NAMALWA (cell line): ENCODE measurements around the gene FLII.
"Not testable (repeated sequence)": the region's sequence is repeated elsewhere in the genome, so short reads cannot be mapped to it uniquely, and the experiment has no call there.

Experiments used
- DNase-seq: peaks from one replicate; pipeline ENCODE4 v3.0.0-alpha.2; 2015; ENCODE audit warnings: low spot score

FLII gene

DNA sequence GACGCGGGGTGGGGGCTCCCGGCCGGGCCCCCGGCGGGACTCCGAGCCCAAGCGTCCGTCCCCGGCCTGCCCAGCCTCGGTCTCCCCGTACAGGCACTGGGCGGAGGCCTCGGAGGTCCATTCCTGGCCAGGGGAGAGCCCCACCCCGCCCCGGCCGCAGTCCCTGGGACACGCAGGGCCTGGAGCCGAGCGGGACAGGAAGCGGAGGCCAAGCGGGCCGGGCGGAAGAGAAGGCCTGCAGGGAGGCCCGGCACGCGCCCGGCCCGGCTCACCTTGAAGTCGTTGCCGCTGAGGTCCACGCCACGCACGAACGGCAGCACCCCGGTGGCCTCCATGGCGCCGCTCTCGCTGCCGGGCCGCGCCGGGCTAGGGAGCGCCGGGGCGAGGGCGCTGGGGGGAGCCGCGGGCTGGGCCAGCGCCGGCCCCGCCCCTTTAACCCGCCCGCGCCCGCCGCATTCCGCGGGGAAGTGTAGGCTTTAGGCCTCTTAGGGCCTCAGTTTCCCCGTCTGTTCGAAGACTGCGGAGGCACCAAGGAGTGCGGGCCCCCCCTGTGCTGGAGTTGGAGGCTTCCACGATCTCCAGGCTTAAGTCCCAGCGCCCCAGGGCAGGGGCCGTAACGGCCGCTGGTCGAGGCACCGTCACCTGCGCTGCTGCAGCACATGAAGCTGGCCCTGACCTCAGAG, at the start of gene FLII:
FLII (minus strand) TSS at position 383 of the 683 bp plus-strand sequence; CDS start at position 335, 48 bp downstream.
- DNase-seq, result peak; percentile 27

- DNase-seq, result not testable (repeated sequence)
These were observed 44.7 kb upstream of the FLII start for GRCh38 chr17:18303206-18303605.

- no peak for DNase-seq
These were observed 42.4 kb upstream of the FLII start for GRCh38 chr17:18300725-18301480.

DNA sequence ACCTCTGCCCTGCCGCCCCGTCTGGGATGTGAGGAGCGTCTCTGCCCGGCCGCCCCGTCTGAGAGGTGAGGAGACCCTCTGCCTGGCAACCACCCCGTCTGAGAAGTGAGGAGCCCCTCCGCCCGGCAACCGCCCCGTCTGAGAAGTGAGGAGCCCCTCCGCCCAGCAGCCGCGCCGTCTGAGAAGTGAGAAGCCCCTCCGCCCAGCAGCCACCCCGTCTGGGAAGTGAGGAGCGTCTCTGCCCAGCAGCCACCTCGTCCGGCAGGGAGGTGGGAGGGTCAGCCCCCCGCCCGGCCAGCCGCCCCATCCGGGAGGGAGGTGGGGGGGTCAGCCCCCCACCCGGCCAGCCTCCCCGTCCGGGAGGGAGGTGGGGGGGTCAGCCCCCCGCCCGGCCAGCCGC, 39.5 kb upstream of the FLII start:
- not testable (repeated sequence) for DNase-seq

- DNase-seq, result no peak
These were observed 33.4 kb upstream of the FLII start for GRCh38 chr17:18291718-18292540.

DNA sequence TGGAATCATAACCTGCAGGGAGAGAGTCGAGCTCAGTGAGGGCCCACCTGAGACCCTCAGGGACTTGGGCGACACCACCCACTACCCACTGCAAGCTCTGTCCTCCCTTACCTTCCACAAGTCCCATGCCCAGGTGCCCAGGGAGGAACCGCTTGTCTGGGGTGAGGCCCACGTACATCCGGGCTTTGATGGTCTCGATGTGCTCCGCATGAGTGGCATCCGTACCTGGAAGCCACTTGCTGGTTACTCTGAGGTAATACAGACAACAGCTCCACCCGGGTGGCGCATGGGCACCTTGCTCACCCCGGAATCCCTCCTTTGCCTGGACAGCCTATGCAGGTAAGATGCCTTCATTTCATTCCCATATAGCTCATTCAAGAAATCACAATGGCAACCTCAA, 26.8 kb upstream of the FLII start:
- no peak for DNase-seq

DNA sequence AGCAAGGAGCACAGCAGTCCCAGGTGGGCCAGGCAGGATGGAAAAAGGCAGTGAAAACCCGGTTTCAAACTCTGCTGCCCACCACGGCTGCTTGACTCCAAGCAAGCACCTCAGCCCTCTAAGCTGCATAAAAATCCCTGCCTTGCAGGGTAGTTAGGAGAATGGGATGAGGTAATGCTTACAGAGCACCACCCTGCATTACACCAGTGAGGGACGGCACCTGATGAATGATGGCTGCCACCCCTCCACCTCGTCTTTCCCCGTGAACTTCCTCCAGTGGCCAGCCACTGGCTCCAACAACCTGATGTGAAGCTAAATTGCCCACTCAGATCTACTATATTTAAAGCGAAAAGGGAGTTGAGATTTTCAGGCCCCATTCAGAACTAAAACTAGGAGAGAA, 23.2 kb upstream of the FLII start:
- no peak for DNase-seq

DNA sequence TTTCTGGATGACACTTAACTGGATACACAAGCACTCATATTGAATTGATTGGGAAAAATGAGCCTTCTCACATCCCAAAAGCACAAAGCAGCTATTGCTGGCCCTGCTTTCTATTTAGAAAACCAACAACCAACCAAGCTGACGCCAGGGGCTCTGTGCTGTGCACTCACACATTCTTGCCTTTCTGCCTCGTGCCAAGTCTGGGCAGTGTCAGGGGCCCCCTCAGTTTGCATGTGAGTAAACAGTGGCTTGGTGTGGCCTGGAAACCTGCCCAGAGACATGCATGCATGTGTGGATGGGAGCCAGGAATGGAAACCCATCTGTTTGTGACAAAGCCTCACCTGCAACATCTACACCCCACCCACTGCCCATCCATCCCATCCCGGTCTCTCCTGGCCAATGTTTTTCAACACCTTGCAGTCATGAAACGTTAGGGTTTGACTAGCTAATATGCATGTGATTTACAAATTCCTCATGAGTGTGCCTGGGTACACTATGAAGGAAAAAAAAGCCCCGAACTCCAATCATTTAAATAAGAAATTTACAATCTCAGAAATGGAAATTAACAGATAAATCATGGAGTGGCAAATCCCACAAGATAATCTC, 22.3 kb upstream of the FLII start:
- DNase-seq, result no peak

DNA sequence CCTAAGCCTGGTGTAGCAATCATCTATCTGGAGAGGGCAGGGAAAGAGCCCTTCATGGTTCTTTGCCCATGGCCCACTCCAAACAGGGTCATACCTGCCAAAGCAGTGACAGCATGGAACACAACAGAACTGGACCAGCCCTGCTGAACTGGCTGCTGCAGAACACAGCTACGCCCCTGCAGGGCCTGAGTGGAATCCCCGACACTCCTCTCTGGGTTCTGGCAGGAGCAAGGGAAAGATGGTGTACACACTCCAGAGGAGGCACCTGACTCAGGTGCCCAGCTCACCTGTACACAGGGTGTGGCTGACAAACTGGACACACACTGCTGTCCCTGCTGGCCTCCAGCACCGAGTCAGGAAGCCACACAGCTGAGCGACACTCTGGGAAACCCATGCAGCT, 21.7 kb upstream of the FLII start:
- DNase-seq, result no peak

DNA sequence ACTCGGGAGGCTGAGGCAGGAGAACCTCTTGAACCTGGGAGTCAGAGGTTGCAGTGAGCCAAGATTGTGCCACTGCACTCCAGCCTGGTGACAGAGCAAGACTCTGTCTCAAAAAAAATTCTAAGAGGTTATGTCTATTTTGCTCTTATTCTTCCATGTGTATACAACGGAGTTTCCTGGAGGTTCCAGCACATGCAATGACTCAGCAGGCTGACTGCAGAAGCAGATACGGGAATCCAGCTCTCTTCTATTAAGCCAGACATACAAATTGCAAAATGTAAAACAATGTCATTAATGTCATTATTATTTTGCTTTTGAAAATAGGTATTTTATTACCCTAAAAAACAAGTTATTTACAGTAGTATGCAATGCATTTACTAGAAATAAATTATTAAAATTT, 20.3 kb upstream of the FLII start:
- DNase-seq, result no peak

DNA sequence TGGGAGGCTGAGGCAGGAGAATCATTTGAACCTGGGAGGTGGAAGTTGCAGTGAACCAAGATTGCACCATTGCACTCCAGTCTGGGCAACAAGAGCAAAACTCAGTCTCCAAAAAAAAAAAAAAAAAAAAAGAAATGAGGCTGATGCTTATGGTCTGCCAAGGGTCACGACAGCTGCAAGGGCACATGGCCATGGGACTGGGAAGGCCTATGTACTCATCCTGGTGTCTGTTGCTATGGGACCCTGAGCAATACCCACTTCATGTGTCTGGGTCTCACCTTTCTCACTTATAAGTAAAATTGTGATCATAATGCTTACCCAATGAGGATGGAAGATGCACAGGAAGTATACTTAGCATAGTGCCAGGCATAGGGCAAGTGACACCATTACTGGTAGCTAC, 18.5 kb upstream of the FLII start:
- DNase-seq, result no peak

DNA sequence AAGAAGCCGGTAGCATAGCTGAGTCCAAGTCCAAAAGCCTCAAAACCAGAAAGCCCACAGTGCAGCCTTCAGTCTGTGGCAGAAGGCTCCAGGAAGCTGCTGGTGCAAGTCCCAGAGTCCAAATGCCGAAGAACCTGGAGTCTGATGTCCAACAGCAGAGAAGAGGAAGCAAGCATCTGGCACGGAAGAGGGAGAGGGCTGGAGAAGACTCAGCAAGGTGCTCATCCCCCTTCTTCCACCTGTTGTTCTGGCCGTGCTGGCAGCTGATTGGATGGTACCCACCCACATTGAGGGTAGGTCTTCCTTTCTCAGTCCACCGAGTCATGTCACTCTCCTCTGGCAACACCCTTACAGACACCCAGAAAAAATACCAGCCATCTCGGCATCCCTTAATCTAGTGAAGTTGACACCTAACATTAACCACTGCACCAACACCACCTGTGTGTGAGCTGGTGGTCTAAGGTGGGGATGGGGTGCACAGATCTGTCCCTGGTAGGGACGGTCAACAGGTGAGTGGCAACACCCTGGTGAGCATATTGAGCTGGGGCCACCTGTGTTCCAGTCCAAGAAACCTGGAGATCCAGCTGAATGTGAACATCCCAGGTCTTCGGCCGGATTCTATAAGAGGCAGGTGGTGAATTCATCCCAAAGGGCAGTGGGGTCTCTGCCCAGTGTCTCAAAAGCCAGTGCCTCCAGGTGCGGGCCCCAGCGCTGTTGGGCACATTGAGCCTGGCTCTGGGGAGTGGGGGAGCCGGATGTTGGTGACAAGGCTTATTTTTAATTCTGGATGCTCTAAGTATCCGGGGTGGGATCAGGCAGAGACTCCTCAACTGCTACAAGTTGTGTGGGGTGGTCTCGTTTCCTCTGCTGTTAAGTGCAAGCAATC, 11.8 kb upstream of the FLII start:
- no peak for DNase-seq

- no peak for DNase-seq
These were observed 9.6 kb upstream of the FLII start for GRCh38 chr17:18267927-18268711.

- no peak for DNase-seq
These were observed 8.8 kb upstream of the FLII start for GRCh38 chr17:18267366-18267765.

- no peak for DNase-seq
These were observed 5.5 kb upstream of the FLII start for GRCh38 chr17:18263885-18264682.

GRCh38 chr17:18262641-18263040, 4.1 kb upstream of the FLII start:
- no peak for DNase-seq

DNA sequence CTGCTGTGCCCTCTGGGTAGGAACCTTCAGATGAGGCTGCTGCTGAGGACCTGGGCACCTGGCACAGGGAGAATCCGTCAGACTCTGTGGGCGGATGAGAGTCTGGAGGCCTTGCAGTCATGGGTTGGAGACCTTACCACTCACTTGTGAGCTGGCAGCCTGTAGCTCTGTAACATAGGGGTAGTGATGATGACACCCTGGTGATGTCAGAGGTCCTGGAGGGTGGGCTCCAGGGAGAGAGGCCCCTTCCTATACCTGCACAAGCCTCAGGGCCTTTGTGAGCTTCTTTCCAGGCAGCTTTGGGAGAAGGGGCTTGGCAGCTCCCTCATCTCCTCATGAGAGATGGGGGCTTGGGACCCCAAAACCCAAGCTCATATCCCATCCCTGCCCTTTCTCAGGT, 3.6 kb upstream of the FLII start:
- DNase-seq, result no peak

DNA sequence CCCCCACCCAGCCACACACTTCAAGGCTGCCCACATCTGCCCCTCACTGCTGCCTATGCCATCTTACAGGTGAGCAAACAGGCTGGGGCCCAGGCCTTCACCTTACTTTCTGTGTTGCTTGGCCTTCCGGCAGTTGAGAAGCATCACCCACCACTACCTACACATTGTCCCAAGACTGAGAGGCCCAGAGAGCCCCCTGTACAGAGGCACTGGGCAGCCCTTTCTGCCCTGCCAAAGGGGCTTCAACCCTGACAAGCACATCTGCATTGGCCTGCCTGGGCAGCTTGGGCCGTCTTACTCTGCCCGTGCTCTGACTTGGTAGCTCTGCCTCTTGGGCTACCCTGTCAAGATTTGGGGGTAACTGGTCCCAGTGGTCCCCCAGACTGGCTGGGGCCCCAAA, 3.1 kb upstream of the FLII start:
- no peak for DNase-seq

GRCh38 chr17:18261146-18261515, 2.6 kb upstream of the FLII start:
- DNase-seq, result peak; percentile 19
